HuH-7 (cell line): Measurements from ENCODE around the gene NPFFR1.
"Not testable (repeated sequence)": the region's sequence is repeated elsewhere in the genome, so short reads cannot be mapped to it uniquely, and the experiment has no call there.

Source experiments
- DNase-seq: peaks from one replicate; pipeline ENCODE4 v3.0.0; 2011; ENCODE audit warnings: low spot score

Gene NPFFR1

DNA sequence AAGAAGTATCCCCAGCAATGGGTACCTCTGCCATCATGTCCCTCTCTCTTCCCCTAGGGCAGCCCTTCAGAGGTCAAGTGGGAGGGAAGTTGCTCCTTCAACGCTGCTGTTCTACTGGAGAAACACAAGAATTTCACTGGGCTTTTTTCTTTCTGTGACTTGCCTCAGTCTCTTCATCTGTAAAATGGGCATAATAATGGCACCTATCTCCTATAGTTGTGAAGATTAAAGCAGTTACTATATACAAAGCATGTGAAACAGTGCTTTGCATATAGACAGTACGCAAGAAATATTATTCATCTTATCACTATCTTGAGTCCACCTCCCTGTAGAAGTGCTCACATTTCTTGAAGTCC, 1.6 kb upstream of the NPFFR1 start:
- no peak for DNase-seq

DNA sequence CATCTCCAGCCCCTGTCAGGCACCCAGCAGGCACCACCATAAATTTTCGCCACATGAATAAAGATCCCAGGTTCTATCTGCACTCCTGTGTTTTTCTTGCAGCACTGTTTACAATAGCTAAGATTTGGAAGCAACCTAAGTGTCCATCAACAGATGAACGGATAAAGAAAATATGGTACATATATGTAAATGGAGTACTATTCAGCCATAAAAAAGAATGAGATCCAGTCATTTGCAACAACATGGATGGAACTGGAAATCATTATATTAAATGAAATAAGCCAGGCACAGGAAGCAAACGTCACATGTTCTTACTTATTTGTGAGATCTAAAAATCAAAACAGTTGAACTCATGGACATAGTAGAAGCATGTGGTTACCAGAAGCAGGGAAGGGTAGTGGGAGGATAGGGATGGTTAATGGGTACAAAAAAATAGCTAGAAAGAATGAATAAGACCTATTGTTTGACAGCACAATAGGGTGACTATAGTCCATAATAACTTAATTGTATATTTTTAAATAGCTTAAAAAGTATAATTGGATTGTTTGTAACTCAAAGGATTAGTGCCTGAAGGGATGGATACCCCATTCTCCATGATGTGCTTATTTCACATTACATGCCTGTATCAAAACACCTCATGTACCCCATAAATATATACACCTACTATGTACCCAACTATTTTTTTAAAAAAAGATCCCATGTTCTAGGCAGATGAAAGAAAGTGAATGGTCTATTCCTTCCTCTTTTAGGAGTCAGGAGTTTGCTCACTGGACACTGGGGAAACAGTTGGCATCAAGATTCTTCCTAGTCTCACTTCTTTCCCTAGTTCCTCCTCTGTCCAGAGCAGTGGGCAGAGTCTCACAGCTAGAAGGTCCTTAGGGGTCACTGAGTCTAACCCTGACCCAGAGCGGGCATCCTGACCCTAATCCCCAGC, 1.0 kb upstream of the NPFFR1 start:
- no peak for DNase-seq

DNA sequence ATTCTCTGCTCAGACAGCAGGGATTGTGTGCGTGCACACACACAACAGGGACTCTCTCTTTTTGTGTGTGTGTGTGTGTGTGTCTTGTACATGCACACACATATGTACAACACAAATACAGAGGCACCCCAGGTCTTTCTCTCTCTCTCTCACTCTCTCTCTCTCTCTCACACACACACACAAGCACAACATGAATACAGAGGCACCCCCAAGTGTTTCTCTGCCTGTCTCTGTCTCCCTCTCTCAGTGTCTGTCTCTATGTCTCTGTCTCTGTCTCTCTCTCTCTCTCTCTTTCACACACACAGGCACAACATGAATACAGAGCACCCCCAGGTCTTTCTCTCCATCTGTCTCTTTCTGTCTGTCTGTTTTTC, 746 bp downstream of the NPFFR1 start:
- DNase-seq, result no peak

DNA sequence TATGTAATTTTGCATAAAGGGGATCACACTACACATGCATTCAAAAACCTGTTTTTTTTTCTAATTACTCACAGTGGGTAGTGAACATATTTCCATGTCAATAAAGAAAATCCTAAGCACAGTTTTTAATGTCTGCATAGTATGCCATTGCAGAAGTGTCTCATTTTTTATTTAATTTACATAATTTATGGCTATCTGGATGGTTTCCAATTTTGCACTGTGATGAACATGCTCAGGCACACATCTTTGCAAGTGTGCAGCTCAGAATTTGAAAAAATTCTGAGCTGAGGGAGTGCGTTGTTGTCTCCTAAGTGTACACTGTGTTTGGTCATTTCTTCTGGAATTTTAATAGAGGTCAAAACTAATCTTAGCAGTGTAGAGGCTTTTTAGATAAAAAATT, 2.2 kb downstream of the NPFFR1 start:
- no peak for DNase-seq

DNA sequence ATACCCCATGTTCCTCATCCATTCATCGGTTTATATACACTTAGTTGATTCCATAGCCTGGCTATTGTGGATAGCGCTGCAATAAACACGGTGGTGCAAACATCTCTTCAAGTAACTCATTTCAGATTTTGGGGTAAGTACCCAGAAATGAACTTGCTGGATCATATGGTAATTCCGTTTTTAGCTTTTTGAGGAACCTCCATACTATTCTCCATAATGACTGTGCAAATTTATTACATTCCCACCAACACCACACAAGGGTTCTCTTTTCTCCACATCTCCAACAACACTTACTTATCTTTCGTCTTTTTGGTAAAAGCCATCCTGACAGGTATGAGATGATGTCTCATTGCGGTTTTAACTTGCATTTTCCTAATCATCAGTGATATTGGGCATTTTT, 3.7 kb downstream of the NPFFR1 start:
- DNase-seq, result no peak

DNA sequence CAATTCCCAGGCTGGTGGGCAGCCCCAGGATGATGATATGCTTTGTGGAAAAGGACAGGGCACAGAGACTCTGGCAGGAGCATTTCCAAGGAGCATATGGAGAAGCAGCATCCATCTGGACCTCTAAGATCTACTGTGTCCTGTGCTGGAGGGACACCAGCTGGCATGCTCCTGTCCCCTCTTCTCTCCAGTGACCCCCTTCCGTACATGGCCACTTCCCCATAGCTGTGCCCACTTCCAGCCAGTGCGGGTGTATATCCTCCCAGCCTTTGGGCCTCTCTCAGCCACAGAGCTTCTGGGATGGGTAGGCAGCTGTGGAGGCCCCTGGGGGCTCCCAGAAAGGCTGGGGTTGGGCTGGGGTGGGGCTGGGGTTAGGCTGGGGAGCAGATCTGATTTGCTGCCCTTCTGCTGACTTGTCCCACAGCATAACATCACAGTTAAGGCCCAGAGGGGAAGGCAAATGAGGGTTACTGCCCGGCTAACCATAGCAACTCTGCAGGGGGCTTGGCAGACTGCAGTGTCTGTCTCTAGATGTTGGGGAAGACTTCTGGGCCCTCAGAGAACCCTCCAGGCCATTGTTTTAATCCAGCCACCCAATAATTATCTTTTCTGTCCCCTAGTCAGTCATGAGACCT, 6.3 kb downstream of the NPFFR1 start:
- no peak for DNase-seq

DNA sequence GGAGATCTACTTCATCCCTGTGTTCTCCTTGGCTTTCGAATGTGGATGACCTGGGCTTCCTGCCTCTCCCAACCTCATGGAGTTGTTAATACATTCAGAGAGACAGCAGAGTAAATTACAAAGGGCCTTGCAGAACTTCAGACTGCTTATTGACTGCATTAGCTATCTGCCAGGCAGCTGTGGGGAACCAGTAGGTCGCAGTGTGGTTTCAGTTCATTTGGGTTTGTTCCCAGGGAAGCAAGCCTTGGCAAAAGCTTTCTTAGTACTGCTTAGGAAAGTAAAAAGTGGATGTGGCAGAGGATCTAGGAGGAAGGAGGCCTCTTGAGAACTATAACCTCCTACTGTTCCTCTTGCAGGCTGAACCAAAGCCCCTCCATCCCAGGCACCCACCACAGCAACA, 9.2 kb downstream of the NPFFR1 start:
- DNase-seq, result no peak

DNA sequence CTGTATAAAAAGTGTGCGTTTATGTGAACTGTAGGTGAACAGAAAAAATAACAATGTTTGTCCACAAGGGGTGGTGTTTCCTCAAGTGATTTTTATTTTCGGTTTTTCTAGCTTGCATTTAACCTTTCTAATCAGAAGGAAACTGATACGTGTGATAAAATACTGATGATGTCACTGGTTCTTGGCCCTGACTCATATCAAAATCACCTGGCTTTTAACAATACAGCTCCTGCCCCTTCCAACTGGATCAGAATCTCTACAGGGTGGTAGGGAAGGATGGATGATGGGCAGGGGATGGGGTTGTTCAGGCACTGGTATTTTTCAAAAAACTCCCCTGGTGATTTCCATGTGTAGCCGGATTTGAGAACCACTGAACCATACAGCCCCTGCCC, 10.9 kb downstream of the NPFFR1 start:
- DNase-seq, result no peak

DNA sequence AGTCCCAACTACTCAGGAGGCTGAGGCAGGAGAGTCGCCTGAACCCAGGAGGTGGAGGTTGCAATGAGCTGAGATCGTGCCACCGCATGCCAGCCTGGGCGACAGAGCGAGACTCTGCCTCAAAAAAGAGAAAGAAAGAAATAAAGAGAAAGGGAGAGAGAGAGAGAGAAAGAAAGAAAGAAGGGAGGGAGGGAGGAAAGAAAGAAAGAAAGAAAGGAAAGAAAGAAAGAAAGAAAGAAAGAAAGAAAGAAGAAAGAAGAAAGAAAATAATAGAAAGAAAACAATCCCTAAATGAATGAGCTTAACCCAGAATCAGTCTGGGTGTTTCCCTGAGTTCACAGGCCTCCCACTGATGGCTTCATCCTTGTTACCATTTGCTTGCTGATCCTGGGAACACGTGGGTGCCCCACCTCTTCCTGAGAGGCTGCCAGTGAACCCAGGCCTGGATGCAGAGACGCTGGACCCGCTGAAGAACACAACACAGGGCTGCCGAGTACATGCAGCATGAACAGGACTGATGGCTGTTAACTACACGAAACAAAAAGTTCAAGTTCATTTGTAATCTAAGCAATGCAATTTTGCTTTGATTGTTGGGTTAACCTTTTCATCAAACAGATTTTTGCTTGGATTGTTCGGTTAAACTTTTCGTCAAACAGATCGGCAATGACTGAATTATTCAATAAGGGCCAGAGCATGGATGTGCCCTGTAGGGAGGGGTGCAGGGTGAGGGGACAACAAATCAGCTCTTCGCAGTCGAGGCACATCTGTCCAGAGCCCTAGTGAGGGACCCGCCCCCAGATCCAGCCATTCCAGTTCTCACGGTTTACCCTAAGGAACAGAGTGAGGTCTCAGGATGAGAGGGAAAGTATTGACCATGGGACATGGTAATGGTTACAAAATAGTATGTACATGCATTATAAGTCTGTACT, 11.5 kb downstream of the NPFFR1 start:
- DNase-seq, result no peak

DNA sequence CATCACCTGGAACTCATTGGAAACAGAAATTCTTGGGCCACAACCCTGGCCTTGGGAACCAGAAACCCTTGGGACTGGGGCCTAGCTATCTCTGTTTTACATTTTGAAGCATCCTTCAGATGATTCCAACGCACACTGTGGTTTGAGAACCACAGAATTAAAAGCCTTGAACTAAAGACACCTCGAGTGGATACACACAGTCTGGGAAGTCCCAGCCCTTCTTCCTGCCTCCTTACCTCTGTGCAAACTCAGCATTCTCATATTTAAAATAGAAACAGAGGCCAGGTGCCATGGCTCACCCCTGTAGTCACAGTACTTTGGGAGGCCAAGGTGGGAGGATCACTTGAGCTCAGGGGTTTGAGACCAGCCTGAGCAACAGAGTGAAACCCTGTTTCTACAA, 12.9 kb downstream of the NPFFR1 start:
- DNase-seq, result no peak

DNA sequence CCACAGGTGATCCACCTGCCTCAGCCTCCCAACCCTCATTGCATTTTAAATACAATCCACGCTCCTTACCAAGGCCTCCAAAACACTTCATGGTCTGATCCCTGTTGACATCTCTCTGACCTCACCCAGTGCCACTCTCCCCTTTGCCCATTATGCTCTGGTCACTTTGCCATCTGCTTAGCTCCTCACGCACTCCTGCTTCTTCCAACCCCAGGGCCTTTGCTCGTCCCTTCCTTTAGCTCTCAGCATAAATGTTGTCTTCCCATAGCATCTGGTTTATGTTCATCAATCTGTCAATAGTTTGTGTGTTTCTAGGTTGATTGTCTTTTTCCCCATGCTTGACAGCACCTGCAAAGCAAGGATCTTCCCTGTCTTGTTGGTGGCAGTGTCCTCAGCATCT, 14.1 kb downstream of the NPFFR1 start:
- DNase-seq, result no peak

DNA sequence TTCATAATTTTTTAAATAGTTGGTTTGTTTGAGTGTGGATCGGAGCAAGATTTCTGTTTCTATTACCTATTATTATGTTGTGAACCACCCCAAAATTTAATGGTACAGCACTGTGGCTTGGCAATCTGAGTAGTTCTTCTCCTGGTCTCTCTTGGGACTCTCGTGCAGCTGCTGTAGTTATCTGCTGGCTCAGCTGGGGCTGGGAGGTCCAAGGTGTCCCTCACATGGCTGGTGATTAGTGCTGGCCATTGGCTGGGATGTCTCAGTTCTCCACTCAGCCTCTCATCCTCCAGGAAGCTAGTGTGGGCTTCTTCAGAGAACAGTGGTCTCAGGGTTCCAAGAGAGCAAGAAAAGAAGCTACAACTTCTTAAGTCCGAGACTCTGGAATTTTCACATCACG, 15.4 kb downstream of the NPFFR1 start:
- DNase-seq, result no peak

DNA sequence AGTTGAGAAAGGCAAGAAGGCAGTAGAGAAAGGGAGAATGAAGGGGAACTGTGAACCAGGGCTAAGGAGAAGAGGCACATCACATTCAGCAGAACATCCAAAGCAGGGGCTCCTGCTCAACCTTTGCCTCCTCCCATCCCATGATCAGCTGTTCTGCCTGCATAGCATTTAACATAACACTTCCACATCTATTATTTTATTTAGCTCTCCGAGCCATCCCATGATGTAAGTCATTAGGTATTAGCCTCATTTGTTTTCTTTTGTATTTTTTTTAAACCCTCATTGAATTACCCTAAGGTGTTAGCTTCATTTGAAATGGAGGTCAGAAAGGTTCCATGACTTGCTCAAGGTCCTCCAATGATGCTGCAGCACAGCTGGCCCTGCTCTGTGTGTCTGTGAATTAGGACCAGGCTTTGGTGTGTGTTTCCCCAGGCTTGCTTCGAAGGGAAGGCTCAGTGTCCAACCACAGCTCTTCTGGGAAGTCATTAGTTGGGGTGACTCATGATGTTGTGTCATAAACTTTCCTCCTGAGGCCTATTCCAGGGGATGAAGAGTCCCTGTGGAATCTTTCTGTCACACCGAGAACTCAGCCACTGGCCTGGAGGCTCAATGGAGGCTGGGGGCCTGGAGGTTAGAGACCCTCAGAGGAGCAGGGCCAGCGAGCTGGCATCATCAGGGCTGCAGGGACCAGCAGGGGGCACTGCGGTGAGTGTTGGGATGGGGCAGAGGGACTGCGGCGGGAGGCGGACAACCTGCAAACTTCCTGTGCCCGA, 16.5 kb downstream of the NPFFR1 start:
- no peak for DNase-seq

DNA sequence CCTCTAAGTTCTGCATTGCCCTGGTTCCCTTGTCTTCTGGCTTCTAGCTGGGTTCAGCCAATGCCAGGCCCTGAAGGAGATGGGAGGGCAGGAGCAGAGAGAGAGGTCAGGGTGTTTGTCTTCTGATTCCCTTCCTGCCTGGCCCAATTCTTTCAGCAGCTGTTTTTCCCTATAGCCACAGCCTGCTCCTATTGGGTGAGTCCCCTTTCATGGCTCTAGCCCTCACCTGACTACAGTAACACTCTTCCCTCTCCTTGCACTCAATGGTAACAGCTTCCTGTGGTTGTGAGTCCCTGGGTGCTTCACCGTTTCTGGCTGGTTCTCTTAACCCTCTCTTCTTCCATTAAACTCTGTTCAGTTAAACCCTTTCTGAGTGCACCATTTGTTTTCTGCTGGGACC, 17.1 kb downstream of the NPFFR1 start:
- no peak for DNase-seq

DNA sequence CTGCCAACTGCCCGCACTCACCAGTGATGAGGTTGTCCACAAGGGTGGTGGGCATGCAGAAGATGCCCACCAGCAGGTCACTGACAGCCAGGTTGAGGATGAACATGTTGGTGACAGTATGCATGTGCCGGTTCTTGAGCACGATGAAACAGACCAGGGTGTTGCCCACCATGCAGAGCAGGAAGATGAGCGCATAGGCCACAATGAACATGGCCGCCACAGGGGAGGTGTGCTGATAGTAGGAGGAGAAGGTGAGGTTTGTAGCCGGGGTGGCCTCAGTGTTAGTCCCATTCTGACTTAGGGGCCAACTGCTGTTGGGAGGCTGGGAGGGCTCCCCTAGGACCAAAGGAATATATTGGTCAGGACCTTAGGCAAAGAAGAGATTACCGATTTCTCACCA, 17.7 kb downstream of the NPFFR1 start:
- DNase-seq, result no peak

DNA sequence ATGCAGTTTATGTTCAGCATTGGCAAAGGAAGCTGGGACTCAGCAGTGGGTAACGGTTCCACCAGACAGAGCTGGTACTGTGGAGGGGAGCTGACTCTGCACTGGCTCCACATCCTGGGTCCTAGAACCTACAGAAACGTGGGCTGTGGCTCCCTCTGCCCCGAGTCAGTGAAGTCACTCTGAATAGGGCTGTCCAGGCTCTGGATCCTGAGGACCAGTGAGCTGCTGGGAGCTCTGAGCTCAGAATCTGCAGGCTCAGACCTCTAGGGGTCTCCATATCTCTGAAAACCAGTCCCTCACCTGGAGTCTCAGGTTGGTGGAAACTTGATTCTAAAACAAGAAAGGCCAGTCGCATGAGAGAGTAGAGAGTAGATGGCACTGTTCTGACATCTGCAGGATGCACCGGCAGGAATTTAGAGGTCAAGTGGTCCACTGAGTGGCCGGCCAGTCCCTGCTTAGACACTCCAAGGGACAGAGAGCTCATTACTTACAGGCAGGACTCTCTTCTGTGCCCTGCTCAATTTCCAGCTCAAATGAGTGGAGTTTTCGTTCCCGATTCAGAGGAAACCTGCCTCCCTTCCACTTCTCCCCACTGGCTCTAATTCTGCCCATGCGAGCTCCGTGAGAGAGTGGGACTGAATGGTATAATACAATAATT, 18.6 kb downstream of the NPFFR1 start:
- DNase-seq, result peak; percentile 77

DNA sequence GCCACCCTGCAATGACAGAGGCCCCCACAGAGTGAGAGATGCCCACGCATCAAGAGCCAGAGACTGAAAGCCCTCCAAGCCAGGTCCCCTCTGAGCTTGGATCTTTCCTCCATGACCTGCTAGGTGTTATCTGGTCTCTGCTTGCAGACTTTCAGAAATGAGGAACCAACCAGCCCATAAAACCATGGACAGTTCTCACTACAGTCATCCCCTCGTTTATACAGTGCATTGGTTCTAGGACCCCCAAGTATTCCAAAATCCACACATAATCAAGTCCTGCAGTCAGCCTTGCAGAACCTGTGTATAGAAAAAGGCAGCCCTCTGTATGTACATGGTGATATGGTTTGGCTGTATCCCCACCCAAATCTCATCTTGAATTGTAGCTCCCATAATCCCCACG, 23.1 kb downstream of the NPFFR1 start:
- no peak for DNase-seq

DNA sequence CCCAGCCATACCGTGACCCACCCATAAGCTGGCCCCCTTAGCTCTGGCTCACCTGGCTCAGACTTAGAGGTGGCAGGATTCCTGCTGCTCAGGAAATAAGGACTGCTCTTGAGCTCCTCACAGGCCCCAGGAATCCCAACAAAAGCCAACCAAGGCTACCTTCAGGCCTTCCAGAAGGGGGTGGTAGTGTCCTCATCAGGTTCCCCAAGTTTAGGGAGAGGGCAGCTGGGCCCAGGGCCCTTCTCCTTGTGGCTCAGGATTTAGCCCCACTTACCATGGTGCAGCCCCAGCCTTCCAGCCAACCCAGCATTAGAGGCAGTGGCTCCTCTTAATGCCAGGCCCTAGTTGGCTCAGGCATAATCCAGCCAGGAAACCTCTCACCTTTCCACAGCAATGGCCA, 23.5 kb downstream of the NPFFR1 start:
- DNase-seq, result no peak

DNA sequence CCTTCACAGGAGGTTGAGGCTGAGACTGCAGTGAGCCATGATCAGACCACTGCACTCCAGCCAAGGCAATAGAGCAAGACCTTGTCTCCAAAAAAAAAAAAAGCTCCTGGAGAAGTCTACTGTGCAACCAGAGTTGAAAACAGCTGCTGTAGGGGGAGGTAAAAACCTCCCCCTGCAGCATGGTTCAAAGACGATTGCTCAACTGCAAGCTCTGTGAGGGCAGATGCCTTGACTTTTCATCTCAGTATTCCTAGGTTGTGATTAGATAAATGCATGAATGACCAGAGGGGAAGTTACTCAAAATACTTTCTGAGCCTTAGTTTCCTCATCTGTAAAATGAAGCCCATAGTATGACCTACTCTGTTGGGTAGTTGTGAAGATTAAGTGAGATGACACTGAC, 25.6 kb downstream of the NPFFR1 start:
- DNase-seq, result no peak

DNA sequence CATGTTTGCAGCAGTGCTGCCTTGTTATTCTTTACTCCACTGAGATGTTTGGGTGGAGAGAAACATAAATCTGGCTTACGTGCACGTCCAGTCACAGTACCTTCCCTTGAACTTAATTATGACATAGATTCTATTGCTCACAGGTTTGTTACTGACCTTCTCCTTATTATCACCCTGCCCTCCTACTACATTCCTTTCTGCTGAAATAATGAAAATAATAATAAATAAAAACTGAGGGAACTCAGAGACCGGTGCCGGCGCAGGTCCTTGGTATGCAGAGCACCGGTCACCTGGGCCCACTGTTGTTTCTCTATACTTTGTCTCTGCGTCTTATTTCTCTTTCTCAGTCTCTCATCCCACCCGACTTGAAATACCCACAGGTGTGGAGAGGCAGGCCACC, 26.0 kb downstream of the NPFFR1 start:
- DNase-seq, result not testable (repeated sequence)

DNA sequence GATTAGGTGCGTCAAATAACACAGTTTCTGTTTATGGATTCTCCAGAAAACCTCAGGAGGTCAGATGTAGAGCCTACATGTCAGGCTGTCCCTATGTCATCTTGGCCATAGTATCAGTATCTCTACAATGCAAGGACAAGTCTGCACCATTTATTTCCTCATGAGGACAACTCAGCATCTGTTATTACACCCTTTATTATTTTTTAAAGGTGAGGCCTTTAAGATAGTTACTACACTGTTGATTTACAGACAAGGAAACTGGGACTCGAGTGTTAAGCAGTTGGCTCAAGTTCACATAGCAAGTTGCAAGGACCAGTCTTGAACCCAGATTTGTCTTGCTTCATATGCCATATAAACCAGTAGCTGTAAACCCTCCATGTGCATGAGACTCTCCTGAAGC, 27.3 kb downstream of the NPFFR1 start:
- no peak for DNase-seq
